ENCODE results near the gene SCIN.
"Not testable (repeated sequence)": the region's sequence is repeated elsewhere in the genome, so short reads cannot be mapped to it uniquely, and the experiment has no call there.

SCIN gene

GRCh38 chr7:12638851-12639456, 68.4 kb downstream of the SCIN start:
- H3K4me3 ChIP-seq (ENCODE audit: low read depth, low read length), result no peak overlapping the region
- peak; percentile 64 for DNase-seq (ENCODE audit: low read depth)
- TF ChIP-seq CTCF (conservative IDR thresholded peaks at IDR 0.05; ENCODE audit: low read depth, low read length), result peak; percentile 59

- DNase-seq (ENCODE audit: low read depth), result no peak
- TF ChIP-seq CTCF (conservative IDR thresholded peaks at IDR 0.05; ENCODE audit: low read depth, low read length), result no peak
- no peak overlapping the region for H3K4me3 ChIP-seq (ENCODE audit: low read depth, low read length)
These were observed 70.0 kb downstream of the SCIN start for GRCh38 chr7:12640299-12641096.

- no peak for TF ChIP-seq CTCF (conservative IDR thresholded peaks at IDR 0.05; ENCODE audit: low read depth, low read length)
- no peak for DNase-seq (ENCODE audit: low read depth)
- no peak overlapping the region for H3K4me3 ChIP-seq (ENCODE audit: low read depth, low read length)
These were observed 70.7 kb downstream of the SCIN start for GRCh38 chr7:12641196-12641595.

- H3K4me3 ChIP-seq (ENCODE audit: low read depth, low read length), result no peak overlapping the region
- no peak for DNase-seq (ENCODE audit: low read depth)
- TF ChIP-seq CTCF (conservative IDR thresholded peaks at IDR 0.05; ENCODE audit: low read depth, low read length), result no peak
These were observed 72.0 kb downstream of the SCIN start for GRCh38 chr7:12642508-12642907.

GRCh38 chr7:12643001-12643643, 72.6 kb downstream of the SCIN start:
- no peak for TF ChIP-seq CTCF (conservative IDR thresholded peaks at IDR 0.05; ENCODE audit: low read depth, low read length)
- peak; percentile 63 for DNase-seq (ENCODE audit: low read depth)
- H3K4me3 ChIP-seq (ENCODE audit: low read depth, low read length), result no peak overlapping the region

- no peak for DNase-seq (ENCODE audit: low read depth)
- no peak overlapping the region for H3K4me3 ChIP-seq (ENCODE audit: low read depth, low read length)
- no peak for TF ChIP-seq CTCF (conservative IDR thresholded peaks at IDR 0.05; ENCODE audit: low read depth, low read length)
These were observed 73.1 kb downstream of the SCIN start for GRCh38 chr7:12643644-12644043.

GRCh38 chr7:12645212-12645611, 74.7 kb downstream of the SCIN start:
- not testable (repeated sequence) for DNase-seq (ENCODE audit: low read depth)

More at GRCh38 chr7:12645212-12645611, 74.7 kb downstream of the SCIN start:
- not testable (repeated sequence) for H3K4me3 ChIP-seq (ENCODE audit: low read depth, low read length)
